ENCODE measurements around the gene CLDN22. TPM values are rescaled to one million over a fixed set of nuclear protein-coding genes. Genes with fewer than 3 reads are reported as not detected.

CLDN22 gene
- total RNA-seq, 2 experiments from 2014 or later: not detected

DNA sequence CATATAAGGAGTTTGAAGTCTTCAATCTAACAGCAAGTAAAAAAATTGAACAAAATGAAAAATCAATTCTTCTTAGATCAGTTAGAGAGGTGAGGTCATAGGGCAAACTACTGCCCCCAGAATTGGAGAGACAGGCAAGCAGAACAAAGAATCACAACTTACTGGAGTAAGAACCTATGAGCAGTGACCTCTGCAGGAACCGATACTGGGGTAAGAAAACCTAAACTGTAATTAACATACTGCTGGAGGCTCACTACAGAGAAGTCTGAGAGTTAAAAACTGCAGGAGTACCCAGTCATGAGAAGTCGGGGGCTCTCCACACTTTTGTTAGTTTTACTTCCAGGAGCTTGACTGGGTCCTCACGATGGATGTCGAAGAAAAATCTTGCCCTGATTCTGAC, 16.0 kb downstream of the CLDN22 start:
- ChIA-PET CTCF (no interaction called here), POLR2A (no interaction called here)
- no peak for ATAC-seq
- peaks cover 8% of the 10 kb centered on the region for H3K27me3 Mint-ChIP-seq
- H3K27ac Mint-ChIP-seq: no peak overlapping the region
- no peak overlapping the region for H3K4me3 Mint-ChIP-seq
- H3K4me1 Mint-ChIP-seq (ENCODE audit: low read depth): no peaks in the 10 kb centered on the region
- H3K9me3 Mint-ChIP-seq: no peaks in the 10 kb centered on the region
- DNase-seq: no peak
- intact Hi-C loops (cut with micrococcal nuclease): no loop called here
- H3K36me3 Mint-ChIP-seq (ENCODE audit: low read depth): no peaks in the 10 kb centered on the region
- TF ChIP-seq, protein P1, sequence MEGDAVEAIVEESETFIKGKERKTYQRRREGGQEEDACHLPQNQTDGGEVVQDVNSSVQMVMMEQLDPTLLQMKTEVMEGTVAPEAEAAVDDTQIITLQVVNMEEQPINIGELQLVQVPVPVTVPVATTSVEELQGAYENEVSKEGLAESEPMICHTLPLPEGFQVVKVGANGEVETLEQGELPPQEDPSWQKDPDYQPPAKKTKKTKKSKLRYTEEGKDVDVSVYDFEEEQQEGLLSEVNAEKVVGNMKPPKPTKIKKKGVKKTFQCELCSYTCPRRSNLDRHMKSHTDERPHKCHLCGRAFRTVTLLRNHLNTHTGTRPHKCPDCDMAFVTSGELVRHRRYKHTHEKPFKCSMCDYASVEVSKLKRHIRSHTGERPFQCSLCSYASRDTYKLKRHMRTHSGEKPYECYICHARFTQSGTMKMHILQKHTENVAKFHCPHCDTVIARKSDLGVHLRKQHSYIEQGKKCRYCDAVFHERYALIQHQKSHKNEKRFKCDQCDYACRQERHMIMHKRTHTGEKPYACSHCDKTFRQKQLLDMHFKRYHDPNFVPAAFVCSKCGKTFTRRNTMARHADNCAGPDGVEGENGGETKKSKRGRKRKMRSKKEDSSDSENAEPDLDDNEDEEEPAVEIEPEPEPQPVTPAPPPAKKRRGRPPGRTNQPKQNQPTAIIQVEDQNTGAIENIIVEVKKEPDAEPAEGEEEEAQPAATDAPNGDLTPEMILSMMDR (IDR thresholded peaks at IDR 0.05): no peak

- peaks cover 8% of the 10 kb centered on the region for H3K27me3 Mint-ChIP-seq
- H3K9me3 Mint-ChIP-seq: no peaks in the 10 kb centered on the region
- DNase-seq: no peak
- no peak for ATAC-seq
- no peaks in the 10 kb centered on the region for H3K4me1 Mint-ChIP-seq (ENCODE audit: low read depth)
- no peak overlapping the region for H3K4me3 Mint-ChIP-seq
- POLR2A ChIA-PET: no interaction called here
- CTCF ChIA-PET: no interaction called here
- intact Hi-C loops (cut with micrococcal nuclease): no loop called here
- no peaks in the 10 kb centered on the region for H3K36me3 Mint-ChIP-seq (ENCODE audit: low read depth)
- TF ChIP-seq, protein P1 (IDR thresholded peaks at IDR 0.05): no peak
- H3K27ac Mint-ChIP-seq: no peak overlapping the region
These were observed 16.8 kb downstream of the CLDN22 start for GRCh38 chr4:183303301-183303700.

DNA sequence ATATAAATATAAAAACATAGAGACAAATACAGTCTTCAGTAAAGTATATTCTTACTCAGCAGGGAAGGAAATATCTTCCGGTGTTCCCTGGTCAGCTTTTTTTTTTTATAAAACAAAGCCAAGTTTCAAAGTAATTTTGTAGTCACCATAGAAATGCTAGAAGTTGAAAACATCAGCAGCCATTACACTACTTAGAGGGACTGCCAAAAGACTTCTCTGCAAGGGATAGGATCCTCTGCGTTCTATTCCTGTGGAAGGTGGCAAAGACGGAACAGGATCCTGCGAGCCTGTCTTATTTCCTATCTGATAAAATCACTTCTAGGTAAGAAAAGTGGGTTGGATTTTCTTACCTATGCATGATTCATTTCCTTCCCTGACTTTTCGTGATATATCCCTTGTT, 19.4 kb downstream of the CLDN22 start:
- no peak for DNase-seq
- no peaks in the 10 kb centered on the region for H3K36me3 Mint-ChIP-seq (ENCODE audit: low read depth)
- no peak overlapping the region for H3K4me3 Mint-ChIP-seq
- ATAC-seq: no peak
- POLR2A ChIA-PET: no interaction called here
- H3K4me1 Mint-ChIP-seq (ENCODE audit: low read depth): no peaks in the 10 kb centered on the region
- peaks cover 8% of the 10 kb centered on the region for H3K27me3 Mint-ChIP-seq
- CTCF ChIA-PET: no interaction called here
- no peaks in the 10 kb centered on the region for H3K9me3 Mint-ChIP-seq
- TF ChIP-seq, protein P1 (IDR thresholded peaks at IDR 0.05): no peak
- intact Hi-C loops (cut with micrococcal nuclease): no loop called here
- H3K27ac Mint-ChIP-seq: no peak overlapping the region

DNA sequence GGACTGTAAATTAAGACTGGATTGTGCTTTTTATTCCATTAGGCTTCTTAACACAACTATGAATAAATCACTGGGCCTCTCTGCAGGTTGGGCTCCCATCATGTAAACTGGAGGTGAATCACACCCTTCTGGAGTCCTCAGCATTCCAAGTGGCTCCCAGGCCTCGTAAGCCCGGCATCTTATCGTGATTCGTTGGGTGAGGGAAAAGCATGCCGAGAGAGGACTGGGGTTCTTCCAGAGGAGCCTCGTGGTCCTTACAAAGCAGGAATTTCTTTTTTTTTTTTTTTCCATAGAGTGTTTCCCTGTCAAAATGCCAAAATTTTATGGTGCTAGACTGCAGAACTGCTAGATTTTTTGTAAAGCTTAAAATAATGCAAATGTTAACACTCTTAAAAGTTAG, 20.0 kb downstream of the CLDN22 start:
- intact Hi-C loops (cut with micrococcal nuclease): no loop called here
- Mint-ChIP-seq H3K27me3 (peaks cover 8% of the 10 kb centered on the region), H3K36me3 (ENCODE audit: low read depth) (no peaks in the 10 kb centered on the region), H3K27ac (no peak overlapping the region), H3K4me3 (no peak overlapping the region), H3K4me1 (ENCODE audit: low read depth) (no peaks in the 10 kb centered on the region), H3K9me3 (no peaks in the 10 kb centered on the region)
- POLR2A ChIA-PET: no interaction called here
- DNase-seq (no peak), ATAC-seq (no peak)
- CTCF ChIA-PET: no interaction called here
- TF ChIP-seq, protein P1 (IDR thresholded peaks at IDR 0.05): no peak

DNA sequence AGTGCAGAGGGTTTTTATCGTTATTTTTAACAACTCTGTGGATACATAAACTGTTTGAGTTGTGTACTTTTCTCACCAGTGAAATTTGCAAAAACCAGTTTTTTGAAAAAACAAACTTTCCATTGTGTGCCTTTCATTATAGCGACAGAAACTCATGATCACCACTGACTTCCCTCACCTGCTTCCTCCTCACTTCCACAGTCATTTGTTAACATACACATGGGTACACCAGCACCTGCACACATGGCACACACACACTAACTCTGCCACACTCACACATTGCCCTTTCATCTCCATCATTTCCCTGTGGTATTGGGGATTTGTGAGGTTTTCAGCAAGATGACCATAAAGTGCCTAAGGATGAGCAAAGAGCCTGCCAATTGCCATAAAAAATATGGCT, 20.6 kb downstream of the CLDN22 start:
- DNase-seq (no peak), ATAC-seq (no peak)
- Mint-ChIP-seq H3K9me3 (no peaks in the 10 kb centered on the region), H3K4me3 (no peak overlapping the region), H3K36me3 (ENCODE audit: low read depth) (no peaks in the 10 kb centered on the region), H3K4me1 (ENCODE audit: low read depth) (no peaks in the 10 kb centered on the region), H3K27me3 (peaks cover 8% of the 10 kb centered on the region), H3K27ac (no peak overlapping the region)
- TF ChIP-seq, protein P1 (IDR thresholded peaks at IDR 0.05): no peak
- intact Hi-C loops (cut with micrococcal nuclease): no loop called here
- ChIA-PET CTCF (no interaction called here), POLR2A (no interaction called here)
